ENCODE results near the gene PLEK.
"Not testable (repeated sequence)": the region's sequence is repeated elsewhere in the genome, so short reads cannot be mapped to it uniquely, and the experiment has no call there.

Gene PLEK

GRCh38 chr2:68385907-68386287 is 20.8 kb downstream of the PLEK start:
- DNase-seq (ENCODE audit: low read depth), result no peak

- no peak for DNase-seq (ENCODE audit: low read depth)
These were observed 21.3 kb downstream of the PLEK start for GRCh38 chr2:68386365-68386764.

- no peak for DNase-seq (ENCODE audit: low read depth)
These were observed 22.6 kb downstream of the PLEK start for GRCh38 chr2:68387408-68388350.

- DNase-seq (ENCODE audit: low read depth), result no peak
These were observed 23.3 kb downstream of the PLEK start for GRCh38 chr2:68388358-68388757.

DNA sequence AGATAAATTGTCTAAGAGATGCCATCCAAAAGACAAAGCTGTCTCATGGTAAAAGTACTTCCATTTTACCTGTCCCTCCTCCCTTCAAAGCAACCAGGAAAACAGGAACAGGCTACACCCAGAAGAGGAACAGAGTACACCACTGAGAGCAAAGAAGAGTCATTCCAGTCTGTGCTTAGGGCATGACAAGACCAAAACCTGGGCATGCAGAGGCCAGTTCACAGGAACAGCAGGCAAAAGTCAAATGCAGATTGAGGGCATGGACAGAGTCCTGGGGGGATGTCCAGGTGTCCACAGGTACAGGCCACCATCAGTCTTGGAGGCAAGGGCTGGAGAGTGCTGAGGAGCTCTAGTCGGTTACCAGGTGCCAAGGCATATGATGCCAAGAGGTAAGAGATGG is 23.7 kb downstream of the PLEK start:
- DNase-seq (ENCODE audit: low read depth), result no peak

DNA sequence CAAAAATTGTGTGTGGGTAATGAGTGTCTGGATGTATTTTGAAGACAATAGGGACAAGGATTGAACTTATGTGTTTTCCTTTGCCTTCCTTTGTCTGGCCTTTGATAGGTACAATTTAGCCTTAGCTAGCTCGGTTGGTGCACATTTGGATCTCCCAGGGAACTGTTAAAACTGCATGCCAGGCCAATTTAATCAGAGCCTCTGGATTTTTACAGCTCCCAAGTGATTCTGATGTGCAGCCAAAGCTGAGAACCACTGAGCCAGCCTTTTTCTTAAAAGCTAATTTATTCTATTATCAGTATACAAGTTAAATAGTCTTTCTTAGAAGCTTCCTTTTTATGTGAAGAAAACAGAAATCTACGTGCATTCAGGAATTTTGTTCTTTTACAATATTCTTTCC is 25.0 kb downstream of the PLEK start:
- DNase-seq (ENCODE audit: low read depth), result no peak

DNA sequence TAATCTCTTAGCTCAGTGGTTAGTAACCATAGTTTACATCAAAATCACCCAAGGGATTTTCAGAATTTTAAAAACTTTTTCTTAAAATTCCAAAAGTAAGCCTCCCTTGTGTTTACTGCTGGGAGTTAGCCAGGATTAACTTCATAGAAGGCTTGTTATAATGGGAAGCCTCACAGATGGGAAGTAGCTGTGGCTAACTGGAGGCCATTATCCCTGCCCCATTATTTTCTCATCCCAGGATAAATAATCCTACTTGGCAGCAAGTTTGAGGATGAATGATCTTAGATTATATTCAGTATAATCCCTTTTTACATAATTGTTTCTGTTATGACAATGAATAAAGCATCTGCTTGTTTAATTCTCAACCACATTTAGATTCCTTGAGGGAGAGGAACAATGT is 25.5 kb downstream of the PLEK start:
- DNase-seq (ENCODE audit: low read depth), result no peak

- DNase-seq (ENCODE audit: low read depth), result no peak
These were observed 26.0 kb downstream of the PLEK start for GRCh38 chr2:68391099-68391498.

DNA sequence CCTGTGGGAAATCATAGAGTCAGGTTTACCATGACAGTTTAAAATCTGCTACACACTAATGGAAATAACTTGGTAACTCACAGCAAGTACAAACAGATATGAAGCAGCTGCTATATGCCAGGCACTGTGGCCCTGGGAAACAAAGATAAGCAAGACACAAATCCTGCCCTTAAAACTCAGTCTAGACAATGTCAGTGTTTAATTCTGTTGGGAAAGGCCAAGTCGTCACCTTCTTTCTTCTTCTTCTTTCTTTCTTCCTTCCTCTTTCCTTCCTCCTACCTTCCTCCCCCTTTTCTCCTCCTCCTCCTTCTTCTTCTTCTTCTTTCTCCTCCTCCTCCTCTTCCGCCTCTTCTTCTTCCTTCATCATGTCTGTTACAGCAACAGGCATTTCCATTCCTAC is 26.8 kb downstream of the PLEK start:
- no peak for DNase-seq (ENCODE audit: low read depth)

GRCh38 chr2:68396093-68396492 is 31.0 kb downstream of the PLEK start:
- DNase-seq (ENCODE audit: low read depth), result no peak

DNA sequence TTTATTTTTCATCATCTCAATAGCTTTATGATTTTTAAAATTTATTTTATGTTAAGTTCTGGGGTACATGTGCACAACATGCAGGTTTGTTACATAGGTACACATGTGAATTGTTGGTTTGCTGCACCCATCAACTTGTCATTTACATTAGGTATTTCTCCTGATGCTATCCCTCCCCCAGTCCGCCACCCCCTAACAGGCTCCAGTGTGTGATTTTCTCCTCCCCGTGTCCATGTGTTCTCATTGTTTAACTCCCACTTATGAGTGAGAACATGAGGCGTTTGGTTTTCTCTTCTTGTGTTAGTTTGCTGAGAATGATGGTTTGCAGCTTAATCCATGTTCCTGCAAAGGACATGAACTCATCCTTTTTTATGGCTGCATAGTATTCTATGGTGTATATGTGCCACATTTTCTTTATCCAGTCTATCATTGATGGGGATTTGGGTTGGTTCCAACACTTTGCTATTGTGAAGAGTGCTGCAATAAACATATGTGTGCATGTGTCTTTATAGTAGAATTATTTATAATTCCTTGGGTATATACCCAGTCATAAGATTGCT is 32.7 kb downstream of the PLEK start:
- DNase-seq (ENCODE audit: low read depth), result not testable (repeated sequence)

DNA sequence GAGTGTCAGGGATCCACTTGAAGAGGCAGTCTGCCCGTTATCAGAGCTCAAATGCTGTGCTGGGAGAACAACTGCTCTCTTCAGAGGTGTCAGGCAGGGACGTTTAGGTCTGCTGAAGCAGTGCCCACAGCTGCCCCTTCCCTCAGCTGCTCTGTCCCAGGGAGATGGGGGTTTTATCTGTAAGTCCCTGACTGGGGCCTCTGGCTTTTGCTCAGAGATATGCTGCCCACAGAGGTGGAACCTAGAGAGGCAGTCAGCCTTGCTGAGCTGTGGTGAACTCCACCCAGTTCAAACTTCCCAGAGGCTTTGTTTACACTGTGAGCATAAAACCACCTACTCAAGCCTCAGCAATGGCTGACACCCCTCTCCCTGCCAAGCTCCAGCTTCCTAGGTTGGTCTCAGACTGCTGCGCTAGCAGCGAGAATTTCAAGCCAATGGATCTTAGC is 38.1 kb downstream of the PLEK start:
- no peak for DNase-seq (ENCODE audit: low read depth)

GRCh38 chr2:68404164-68404563 is 39.1 kb downstream of the PLEK start:
- DNase-seq (ENCODE audit: low read depth), result no peak

DNA sequence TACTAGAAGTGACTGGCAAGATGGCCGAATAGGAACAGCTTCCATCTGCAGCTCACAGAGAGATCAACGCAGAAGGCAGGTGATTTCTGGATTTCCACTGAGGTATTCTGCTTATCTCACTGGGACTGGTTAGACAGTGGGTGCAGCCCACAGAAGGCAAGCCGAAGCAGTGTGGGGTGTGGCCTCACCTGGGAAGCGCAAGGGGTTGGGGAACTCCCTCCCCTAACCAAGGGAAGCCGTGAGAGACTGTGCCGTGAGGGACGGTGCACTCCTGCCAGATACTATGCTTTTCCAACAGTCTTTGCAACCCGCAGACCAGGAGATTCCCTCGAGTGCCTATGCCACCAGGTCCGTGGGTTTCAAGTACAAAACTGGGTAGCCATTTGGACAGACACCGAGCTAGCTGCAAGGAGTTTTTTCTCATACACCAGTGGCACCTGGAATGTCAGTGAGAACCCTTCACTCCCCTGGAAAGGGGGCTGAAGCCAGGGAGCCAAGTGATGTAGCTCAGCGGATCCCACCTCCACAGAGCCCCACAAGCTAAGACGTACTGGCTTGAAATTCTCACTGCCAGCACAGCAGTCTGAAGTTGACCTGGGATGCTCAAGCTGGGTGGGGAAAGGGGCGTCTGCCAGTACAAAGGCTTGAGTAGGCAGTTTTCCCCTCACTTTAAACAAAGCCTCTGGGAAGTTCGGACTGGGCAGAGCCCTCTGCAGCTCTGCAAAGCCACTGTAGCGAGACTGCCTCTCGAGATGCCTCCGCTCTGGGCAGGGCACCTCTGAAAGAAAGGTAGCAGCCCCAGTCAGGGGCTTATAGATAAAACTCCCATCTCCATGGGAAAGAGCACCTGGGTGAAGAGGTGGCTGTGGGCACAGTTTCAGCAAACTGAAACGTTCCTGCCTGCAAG is 40.1 kb downstream of the PLEK start:
- DNase-seq (ENCODE audit: low read depth), result no peak

GRCh38 chr2:68411397-68412126 is 46.5 kb downstream of the PLEK start:
- no peak for DNase-seq (ENCODE audit: low read depth)

GRCh38 chr2:68412127-68412819 is 47.2 kb downstream of the PLEK start:
- DNase-seq (ENCODE audit: low read depth), result no peak

DNA sequence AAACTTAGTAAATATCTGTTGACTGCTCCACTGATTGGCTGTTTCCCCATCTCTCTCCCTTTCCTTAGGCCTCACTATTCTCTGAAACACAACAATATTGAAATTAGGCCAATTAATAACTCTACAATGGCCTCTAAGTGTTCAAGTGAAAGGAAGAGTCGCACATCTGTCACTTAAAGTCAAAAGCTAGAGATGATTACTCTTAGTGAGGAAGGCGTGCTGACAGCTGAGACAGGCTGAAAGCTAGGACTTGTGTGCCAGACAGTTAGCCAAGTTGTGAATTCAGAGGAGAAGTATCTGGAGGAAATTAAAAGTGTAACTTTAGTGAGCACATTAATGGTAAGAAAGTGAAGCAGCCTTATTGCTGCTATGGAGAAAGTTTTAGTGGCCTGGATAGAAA is 48.4 kb downstream of the PLEK start:
- no peak for DNase-seq (ENCODE audit: low read depth)

DNA sequence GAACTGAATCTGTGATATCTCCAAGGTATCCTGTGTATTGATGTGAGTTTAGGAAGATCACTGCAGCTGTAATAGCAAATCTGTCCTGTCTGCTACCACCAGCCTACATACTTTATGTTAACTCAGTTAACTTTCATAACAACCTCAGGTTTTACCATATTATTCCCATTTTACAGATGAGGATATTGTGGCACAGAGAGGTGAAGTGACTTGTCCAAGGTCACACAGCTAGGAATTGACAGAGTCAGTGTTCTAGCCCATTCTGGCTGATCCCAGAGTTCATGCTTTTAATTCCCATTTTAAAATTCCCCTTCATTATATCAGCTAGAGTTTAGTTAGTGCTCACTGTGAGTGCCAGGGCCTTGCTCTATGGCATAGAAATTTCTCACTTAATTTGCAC is 49.4 kb downstream of the PLEK start:
- no peak for DNase-seq (ENCODE audit: low read depth)

- DNase-seq (ENCODE audit: low read depth), result no peak
These were observed 49.8 kb downstream of the PLEK start for GRCh38 chr2:68414876-68415275.

- DNase-seq (ENCODE audit: low read depth), result no peak
These were observed 50.4 kb downstream of the PLEK start for GRCh38 chr2:68415521-68415920.

GRCh38 chr2:68416081-68416675 is 51.1 kb downstream of the PLEK start:
- DNase-seq (ENCODE audit: low read depth), result no peak

All from activated T-cell treated with anti-CD3 and anti-CD28 coated beads for 1 hour (primary cell).